Ishikawa (cell line): ENCODE results near the gene PARD3B.
A peak's percentile ranks its signal among the peaks of the same experiment; 100 is the strongest.

Experiments used
- CEBPB ChIP-seq: IDR thresholded peaks from 2 replicates; pipeline ENCODE4 v1.6.1; 2012
- CREB1 ChIP-seq: IDR thresholded peaks from 2 replicates; pipeline ENCODE4 v1.6.1; 2012; ENCODE audit warnings: low read depth
- EGR1 ChIP-seq: IDR thresholded peaks from 2 replicates; pipeline ENCODE4 v1.6.1; 2012
- EP300 ChIP-seq: IDR thresholded peaks from 2 replicates; pipeline ENCODE4 v1.6.1; 2012; ENCODE audit warnings: borderline replicate concordance
- FOXM1 ChIP-seq: IDR thresholded peaks from 2 replicates; pipeline ENCODE4 v1.6.1; 2012; ENCODE audit warnings: low read depth, borderline replicate concordance
- NFIC ChIP-seq: IDR thresholded peaks from 2 replicates; pipeline ENCODE4 v1.6.1; 2012
- RAD21 ChIP-seq: IDR thresholded peaks from 2 replicates; pipeline ENCODE4 v1.6.1; 2012; ENCODE audit warnings: low read depth
- TAF1 ChIP-seq: IDR thresholded peaks from 2 replicates; pipeline ENCODE4 v1.6.1; 2012; ENCODE audit warnings: low read depth, mild to moderate bottlenecking
- TCF12 ChIP-seq: IDR thresholded peaks from 2 replicates; pipeline ENCODE4 v1.6.1; 2012; ENCODE audit warnings: low read depth
- TEAD4 ChIP-seq: IDR thresholded peaks from 2 replicates; pipeline ENCODE4 v1.6.1; 2012
- YY1 ChIP-seq: IDR thresholded peaks from 2 replicates; pipeline ENCODE4 v1.6.1; 2012; ENCODE audit warnings: low read depth
- ZBTB7A ChIP-seq: IDR thresholded peaks from 2 replicates; pipeline ENCODE4 v1.6.1; 2012; ENCODE audit warnings: low read depth
- TF ChIP-seq, protein P1 (sequence below): IDR thresholded peaks from 2 replicates; pipeline ENCODE4 v1.6.1; 2012
- TF ChIP-seq, protein P2 (sequence below): IDR thresholded peaks from 2 replicates; pipeline ENCODE4 v1.6.1; 2012; ENCODE audit warnings: low read depth, mild to moderate bottlenecking
- TF ChIP-seq, protein P3 (sequence below): IDR thresholded peaks from 2 replicates; pipeline ENCODE4 v1.6.1; 2012

PARD3B gene

DNA sequence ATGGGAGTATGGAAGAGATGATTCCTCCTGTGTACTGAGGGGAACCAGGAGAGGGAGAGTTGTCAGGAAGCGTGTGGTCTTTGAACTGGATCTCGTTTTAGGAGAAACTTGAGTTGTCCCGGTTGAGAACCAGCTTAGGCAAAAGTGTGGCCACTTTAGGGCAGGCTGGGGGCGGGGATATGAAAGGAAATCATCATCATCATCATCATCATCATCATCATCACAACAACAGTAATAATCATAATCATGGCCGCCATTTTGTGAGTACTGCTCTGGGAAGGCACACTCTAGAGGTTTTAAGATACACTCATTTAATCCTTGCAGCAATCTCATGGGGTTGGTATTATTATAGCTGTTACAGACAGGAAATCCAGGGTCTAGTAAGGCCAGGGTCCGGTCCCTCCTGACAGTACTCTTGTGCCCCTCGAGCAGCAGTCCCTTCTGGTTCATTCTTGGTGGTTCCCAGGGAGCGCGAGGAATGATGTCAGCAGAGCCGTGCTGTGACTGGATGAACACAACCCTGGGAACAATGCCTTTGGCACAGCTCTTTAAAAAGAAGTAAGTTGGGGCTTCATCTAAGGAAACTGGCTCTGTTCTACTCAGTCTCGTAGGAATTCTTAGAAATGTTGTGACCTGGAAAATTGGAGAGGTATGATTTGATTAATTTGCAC is 33.8 kb downstream of the PARD3B start:
- TF ChIP-seq EP300: no peak
- TF ChIP-seq CREB1: no peak
- TF ChIP-seq TAF1: no peak
- TF ChIP-seq ZBTB7A: no peak
- TF ChIP-seq TEAD4: no peak
- no peak for TF ChIP-seq RAD21
- TF ChIP-seq, protein P1, sequence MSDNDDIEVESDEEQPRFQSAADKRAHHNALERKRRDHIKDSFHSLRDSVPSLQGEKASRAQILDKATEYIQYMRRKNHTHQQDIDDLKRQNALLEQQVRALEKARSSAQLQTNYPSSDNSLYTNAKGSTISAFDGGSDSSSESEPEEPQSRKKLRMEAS: no peak
- no peak for TF ChIP-seq NFIC
- TF ChIP-seq, protein P2, sequence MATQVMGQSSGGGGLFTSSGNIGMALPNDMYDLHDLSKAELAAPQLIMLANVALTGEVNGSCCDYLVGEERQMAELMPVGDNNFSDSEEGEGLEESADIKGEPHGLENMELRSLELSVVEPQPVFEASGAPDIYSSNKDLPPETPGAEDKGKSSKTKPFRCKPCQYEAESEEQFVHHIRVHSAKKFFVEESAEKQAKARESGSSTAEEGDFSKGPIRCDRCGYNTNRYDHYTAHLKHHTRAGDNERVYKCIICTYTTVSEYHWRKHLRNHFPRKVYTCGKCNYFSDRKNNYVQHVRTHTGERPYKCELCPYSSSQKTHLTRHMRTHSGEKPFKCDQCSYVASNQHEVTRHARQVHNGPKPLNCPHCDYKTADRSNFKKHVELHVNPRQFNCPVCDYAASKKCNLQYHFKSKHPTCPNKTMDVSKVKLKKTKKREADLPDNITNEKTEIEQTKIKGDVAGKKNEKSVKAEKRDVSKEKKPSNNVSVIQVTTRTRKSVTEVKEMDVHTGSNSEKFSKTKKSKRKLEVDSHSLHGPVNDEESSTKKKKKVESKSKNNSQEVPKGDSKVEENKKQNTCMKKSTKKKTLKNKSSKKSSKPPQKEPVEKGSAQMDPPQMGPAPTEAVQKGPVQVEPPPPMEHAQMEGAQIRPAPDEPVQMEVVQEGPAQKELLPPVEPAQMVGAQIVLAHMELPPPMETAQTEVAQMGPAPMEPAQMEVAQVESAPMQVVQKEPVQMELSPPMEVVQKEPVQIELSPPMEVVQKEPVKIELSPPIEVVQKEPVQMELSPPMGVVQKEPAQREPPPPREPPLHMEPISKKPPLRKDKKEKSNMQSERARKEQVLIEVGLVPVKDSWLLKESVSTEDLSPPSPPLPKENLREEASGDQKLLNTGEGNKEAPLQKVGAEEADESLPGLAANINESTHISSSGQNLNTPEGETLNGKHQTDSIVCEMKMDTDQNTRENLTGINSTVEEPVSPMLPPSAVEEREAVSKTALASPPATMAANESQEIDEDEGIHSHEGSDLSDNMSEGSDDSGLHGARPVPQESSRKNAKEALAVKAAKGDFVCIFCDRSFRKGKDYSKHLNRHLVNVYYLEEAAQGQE: no peak
- no peak for TF ChIP-seq CEBPB
- TF ChIP-seq, protein P3, sequence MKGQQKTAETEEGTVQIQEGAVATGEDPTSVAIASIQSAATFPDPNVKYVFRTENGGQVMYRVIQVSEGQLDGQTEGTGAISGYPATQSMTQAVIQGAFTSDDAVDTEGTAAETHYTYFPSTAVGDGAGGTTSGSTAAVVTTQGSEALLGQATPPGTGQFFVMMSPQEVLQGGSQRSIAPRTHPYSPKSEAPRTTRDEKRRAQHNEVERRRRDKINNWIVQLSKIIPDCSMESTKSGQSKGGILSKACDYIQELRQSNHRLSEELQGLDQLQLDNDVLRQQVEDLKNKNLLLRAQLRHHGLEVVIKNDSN: no peak
- no peak for TF ChIP-seq EGR1
- no peak for TF ChIP-seq YY1
- no peak for TF ChIP-seq FOXM1
- TF ChIP-seq TCF12: no peak

DNA sequence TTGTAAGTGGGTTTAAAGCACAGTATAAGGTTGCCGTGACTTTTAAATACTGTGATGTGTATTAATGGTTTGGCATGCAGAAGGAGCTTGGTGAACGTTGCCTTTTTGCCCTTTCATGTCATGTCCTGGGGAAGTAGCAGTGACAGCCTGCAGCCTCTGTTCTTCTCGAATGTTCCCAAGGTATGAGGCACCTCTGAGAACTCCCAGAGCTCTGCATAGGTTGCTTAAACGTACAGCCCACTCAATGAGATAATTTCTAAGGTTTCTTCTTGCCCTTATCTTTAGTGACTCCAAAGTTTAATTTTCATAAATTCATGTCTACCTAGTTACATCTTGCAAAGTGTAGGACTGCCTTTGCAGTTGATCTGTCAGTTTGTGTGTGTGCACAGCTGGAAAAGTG is 36.7 kb downstream of the PARD3B start:
- TF ChIP-seq EGR1: no peak
- no peak for TF ChIP-seq TAF1
- TF ChIP-seq, protein P3: no peak
- TF ChIP-seq, protein P1: no peak
- TF ChIP-seq CEBPB: no peak

DNA sequence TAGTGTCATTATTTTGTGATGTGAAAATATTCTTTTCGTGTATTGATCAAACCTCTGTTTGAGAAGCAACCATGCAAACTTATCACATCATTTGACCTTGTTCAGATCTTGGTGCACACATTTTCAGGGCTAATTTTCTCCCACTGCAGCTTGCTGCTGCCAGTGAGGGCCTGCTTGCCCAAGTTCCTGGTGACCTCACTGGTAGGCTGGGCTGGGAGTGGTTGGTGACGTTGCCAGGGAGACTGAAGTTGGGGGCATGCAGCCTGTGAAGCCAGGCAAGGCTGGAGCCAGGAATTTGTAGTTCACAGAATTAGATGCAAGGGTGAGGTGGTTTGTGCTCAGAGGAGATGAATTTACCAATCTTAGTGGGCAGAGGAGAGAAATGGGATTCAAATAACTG is 38.5 kb downstream of the PARD3B start:
- TF ChIP-seq EGR1: no peak
- TF ChIP-seq TEAD4: no peak
- no peak for TF ChIP-seq ZBTB7A
- TF ChIP-seq FOXM1: no peak
- TF ChIP-seq NFIC: no peak
- TF ChIP-seq RAD21: no peak
- TF ChIP-seq, protein P2: no peak
- TF ChIP-seq TCF12: no peak
- no peak for TF ChIP-seq CREB1
- TF ChIP-seq YY1: no peak
- TF ChIP-seq EP300: no peak

DNA sequence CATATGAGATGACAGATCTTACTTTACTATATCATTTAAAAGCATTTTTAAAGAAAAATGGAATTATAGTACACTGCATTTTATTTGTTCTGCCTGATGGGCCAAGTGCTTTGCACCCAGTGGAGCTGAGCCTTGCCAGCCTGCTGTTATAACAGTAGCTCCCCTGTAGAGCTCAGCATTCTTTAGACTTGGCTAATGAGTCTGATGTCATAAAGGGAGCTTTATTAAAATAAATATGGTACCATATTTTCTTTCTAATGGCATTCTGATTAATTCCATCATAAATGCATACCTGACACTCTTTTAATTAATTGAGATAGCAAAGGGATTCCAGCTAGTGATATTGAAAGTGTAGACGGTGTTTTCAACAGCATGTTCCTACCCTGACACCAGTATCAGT is 40.7 kb downstream of the PARD3B start:
- no peak for TF ChIP-seq TAF1
- no peak for TF ChIP-seq EGR1
- TF ChIP-seq NFIC: peak; percentile 12; the same call in 1 of the 2 replicates
- no peak for TF ChIP-seq YY1
- no peak for TF ChIP-seq CREB1
- TF ChIP-seq, protein P3: no peak
- TF ChIP-seq ZBTB7A: no peak
- TF ChIP-seq TCF12: no peak
- TF ChIP-seq, protein P2: no peak
- 0 out of 2 replicates have a peak, but pooled peaks have one; percentile 25 for TF ChIP-seq CEBPB
- peak; percentile 19; the same call in 1 of the 2 replicates for TF ChIP-seq EP300
- TF ChIP-seq TEAD4: peak; percentile 37; the same call in 1 of the 2 replicates
